Activated CD4-positive, alpha-beta T cell treated with anti-CD3 and anti-CD28 coated beads, Interleukin-2, amount 50 U/mL, for 24 hours (primary cell): ENCODE measurements around the gene LAMC1.
"Not testable (repeated sequence)": the region's sequence is repeated elsewhere in the genome, so short reads cannot be mapped to it uniquely, and the experiment has no call there.

Experiments
- DNase-seq, 2 donors: peaks; one replicate each; pipeline ENCODE4 v3.0.0-alpha.2; 2020; ENCODE audit warnings: low read depth in 1 of 2, low spot score in 1 of 2

The LAMC1 gene

GRCh38 chr1:183143576-183144315, 120.5 kb downstream of the LAMC1 start:
- no peak for DNase-seq

- DNase-seq: no peak
Measured at GRCh38 chr1:183144752-183145151, 121.5 kb downstream of the LAMC1 start.

GRCh38 chr1:183147735-183148134, 124.5 kb downstream of the LAMC1 start:
- DNase-seq: no peak

- DNase-seq: no peak
Measured at GRCh38 chr1:183148599-183148998, 125.4 kb downstream of the LAMC1 start.

- no peak for DNase-seq
Measured at GRCh38 chr1:183149273-183149672, 126.1 kb downstream of the LAMC1 start.

DNA sequence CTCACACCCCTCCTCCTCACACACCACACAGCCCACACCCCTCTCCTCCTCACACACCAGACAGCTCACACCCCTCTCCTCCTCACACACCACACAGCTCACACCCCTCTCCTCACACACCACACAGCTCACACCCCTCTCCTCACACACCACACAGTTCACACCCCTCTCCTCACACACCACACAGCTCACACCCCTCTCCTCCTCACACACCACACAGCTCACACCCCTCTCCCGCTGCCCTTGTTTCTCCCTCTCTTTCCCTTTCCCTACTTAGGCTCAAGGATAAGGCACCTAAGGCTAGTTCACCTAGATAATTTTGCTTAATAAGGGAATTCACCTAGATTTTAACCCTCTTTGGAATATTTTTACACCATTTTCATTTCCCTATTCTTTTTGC, 126.8 kb downstream of the LAMC1 start:
- not testable (repeated sequence) for DNase-seq

GRCh38 chr1:183150445-183150844, 127.2 kb downstream of the LAMC1 start:
- no peak for DNase-seq

DNA sequence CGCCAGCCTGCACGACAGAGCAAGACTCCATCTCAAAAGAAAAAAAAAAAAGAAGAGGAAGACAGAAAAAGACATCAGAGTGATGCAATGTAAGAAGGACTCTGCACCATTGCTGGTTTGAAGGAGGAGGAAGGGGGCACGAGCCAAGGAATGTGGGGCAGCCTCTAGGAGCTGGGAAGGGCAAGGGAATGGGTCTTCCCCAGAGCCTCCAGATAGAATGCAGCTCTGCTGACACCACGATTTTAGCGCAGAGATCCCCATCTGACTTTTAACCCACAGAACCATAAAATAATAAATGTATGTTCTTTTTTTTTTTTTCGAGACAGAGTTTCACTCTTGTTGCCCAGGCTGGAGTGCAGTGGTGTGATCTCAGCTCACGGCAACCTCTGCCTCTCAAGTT, 129.0 kb downstream of the LAMC1 start:
- no peak for DNase-seq

GRCh38 chr1:183155939-183156338, 132.7 kb downstream of the LAMC1 start:
- DNase-seq: no peak

GRCh38 chr1:183159960-183160359, 136.7 kb downstream of the LAMC1 start:
- DNase-seq: no peak

DNA sequence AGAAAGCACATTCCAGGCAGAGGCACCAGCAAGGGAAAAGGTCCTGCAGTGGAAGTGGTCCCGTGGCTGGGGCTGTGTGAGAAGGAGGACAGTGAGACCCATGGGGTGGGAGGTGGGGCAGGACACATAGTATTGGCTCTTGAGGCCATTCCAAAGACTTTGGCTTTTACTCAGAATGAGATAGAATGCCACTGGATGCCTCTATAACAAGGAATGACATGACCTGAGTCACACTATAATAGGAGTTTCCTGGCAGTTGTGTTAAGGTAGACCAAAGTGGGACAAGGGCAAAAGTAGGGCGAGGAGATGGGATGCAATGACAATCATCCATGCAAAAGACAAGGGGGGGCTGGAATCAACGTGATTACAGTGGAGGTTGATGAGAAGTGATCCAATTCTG, 138.2 kb downstream of the LAMC1 start:
- DNase-seq: no peak

- no peak for DNase-seq
Measured at GRCh38 chr1:183163316-183163715, 140.1 kb downstream of the LAMC1 start.

GRCh38 chr1:183164340-183164739, 141.1 kb downstream of the LAMC1 start:
- DNase-seq: no peak

GRCh38 chr1:183164963-183165362, 141.7 kb downstream of the LAMC1 start:
- no peak for DNase-seq

GRCh38 chr1:183165456-183165855, 142.2 kb downstream of the LAMC1 start:
- no peak for DNase-seq

DNA sequence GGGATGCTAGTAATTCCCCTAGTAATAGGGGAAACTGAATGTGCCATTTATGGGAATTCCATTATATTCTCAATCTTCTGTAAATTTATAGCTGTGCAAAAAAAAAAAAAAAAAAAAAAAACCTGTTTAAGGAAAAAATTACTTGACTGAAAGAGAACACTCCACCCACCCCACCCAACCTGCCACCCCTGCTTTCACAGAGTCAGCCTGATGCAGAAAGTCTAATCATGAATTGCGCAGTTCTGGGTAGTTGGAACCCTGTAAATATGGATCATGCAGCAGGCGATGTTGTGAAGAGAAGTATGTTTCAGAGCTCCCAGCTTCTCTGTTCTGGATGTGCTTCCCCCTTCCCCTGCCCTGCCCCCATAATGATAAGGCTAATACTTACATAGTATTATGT, 143.2 kb downstream of the LAMC1 start:
- DNase-seq: no peak

- DNase-seq: no peak
Measured at GRCh38 chr1:183167676-183168075, 144.5 kb downstream of the LAMC1 start.

- DNase-seq: no peak
Measured at GRCh38 chr1:183168308-183168707, 145.1 kb downstream of the LAMC1 start.

- no peak for DNase-seq
Measured at GRCh38 chr1:183173828-183174227, 150.6 kb downstream of the LAMC1 start.

GRCh38 chr1:183175631-183176030, 152.4 kb downstream of the LAMC1 start:
- DNase-seq: no peak

- no peak for DNase-seq
Measured at GRCh38 chr1:183178545-183178944, 155.3 kb downstream of the LAMC1 start.

- DNase-seq: no peak
Measured at GRCh38 chr1:183179033-183179432, 155.8 kb downstream of the LAMC1 start.

DNA sequence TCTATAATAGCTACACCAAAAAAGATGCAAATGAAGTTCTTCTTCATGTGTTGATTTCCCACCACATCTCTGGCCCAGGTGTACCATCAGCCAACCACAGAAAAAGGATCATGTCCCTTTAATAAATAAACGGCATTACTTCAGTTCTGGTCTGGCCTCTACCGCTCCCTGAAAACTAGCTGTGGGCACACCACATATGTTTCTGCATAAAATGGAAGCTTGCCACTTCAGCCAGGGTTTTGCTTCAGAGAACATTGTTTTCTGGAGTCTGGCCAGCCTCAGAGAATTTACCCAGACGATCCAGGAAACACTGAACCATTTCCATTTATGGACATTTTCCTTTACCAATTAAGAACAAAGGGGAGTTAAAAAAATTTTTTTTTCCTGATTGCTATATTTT, 157.0 kb downstream of the LAMC1 start:
- DNase-seq: no peak
